ENCODE measurements around the gene PDHB.

PDHB gene

GRCh38 chr3:58408906-58409305, 24.7 kb downstream of the PDHB start:
- no peak for TF ChIP-seq CTCF (IDR thresholded peaks at IDR 0.05)

DNA sequence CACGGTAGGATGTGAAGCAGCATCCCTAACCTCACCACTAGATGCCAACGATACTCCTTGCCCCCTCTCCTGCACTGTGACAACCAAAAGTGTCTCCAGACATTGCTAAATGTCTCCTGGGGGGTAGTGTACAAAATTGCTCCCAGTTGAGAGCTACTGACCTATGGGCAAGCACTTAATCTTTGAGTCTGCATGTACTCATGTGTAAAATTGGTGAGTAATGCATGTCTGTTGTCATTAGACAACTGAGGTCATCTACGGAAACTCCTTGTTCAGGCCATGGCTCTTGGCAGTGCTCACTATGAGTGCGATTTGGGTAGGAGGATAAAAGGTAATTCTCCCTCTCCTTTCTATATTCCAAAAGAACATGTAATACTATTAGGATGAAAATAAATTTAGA, 29.2 kb downstream of the PDHB start:
- TF ChIP-seq CTCF (IDR thresholded peaks at IDR 0.05), result no peak

- TF ChIP-seq CTCF (IDR thresholded peaks at IDR 0.05), result no peak
Measured at GRCh38 chr3:58403513-58404109, 30.0 kb downstream of the PDHB start.

GRCh38 chr3:58398669-58399333, 34.8 kb downstream of the PDHB start:
- no peak for TF ChIP-seq CTCF (IDR thresholded peaks at IDR 0.05)

DNA sequence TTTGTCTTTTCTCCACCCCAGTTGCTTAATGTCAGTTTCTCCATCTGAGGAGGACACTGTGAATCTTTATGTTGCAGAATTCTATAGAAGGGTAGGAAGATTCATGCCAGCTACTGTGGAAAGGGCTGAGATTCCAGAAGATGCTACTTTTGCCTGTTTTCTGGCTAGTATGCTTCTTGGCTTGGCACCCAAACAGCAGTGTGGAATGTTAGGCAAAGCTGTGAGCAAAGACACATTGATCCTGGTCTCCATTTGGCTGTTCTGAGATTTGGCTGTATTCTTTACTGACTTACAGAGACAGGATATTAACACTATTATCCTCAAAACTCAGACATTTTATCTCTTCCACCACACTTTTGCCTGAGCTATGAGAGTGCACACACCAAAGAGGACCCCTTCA, 39.3 kb downstream of the PDHB start:
- TF ChIP-seq CTCF (IDR thresholded peaks at IDR 0.05), result no peak

- TF ChIP-seq CTCF (IDR thresholded peaks at IDR 0.05), result no peak
Measured at GRCh38 chr3:58392181-58392580, 41.5 kb downstream of the PDHB start.

- no peak for TF ChIP-seq CTCF (IDR thresholded peaks at IDR 0.05)
Measured at GRCh38 chr3:58391156-58391865, 42.3 kb downstream of the PDHB start.

Data from LNCAP (cell line).